ENCODE measurements around the gene CHCHD6. TPM values are rescaled to one million over a fixed set of nuclear protein-coding genes. Genes with fewer than 3 reads are reported as not detected.

Gene CHCHD6
- total and polyA plus RNA-seq, 4 donors, result 2.0 to 5.1 (median 3.9) TPM

- Histone ChIP-seq H3K4me3 (ENCODE audit: low read depth in 1 of 3, low read length in 3 of 3) (no peak overlapping the region), H3K9ac (ENCODE audit: low read depth in 1 of 2, low read length in 2 of 2) (no peak overlapping the region), H3K27ac (ENCODE audit: low read depth in 1 of 2, low read length in 2 of 2) (no peak overlapping the region), H3K9me3 (ENCODE audit: control insufficient read depth in 4 of 4, low read length in 3 of 4) (peaks cover 0 to 13% (median 4%) of the 10 kb centered on the region in 4 donors), H3K4me1 (ENCODE audit: control insufficient read depth in 4 of 4, insufficient read depth in 4 of 4, low read length in 3 of 4) (no peaks in the 10 kb centered on the region), H3K36me3 (ENCODE audit: control insufficient read depth in 4 of 4, insufficient read depth in 3 of 4, low read depth in 1 of 4, low read length in 3 of 4) (no peaks in the 10 kb centered on the region), H3K27me3 (ENCODE audit: control insufficient read depth in 4 of 4, insufficient read depth in 4 of 4, low read length in 3 of 4) (no peaks in the 10 kb centered on the region)
- 84% methylated on average over 5 of the region's 5 CpGs for WGBS
- TF ChIP-seq REST (IDR thresholded peaks at IDR 0.05) (no peak), HNF4A (conservative IDR thresholded peaks at IDR 0.05) (no peak), ZBTB33 (IDR thresholded peaks at IDR 0.05) (no peak), HNF4G (IDR thresholded peaks at IDR 0.05) (no peak), ATF3 (IDR thresholded peaks at IDR 0.05) (no peak), CTCF (IDR thresholded peaks at IDR 0.05; ENCODE audit: low read depth, low read length, missing input control) (no peak)
- no peak for DNase-seq (ENCODE audit: low spot score)
Observed at GRCh38 chr3:126972866-126973265, 268.8 kb downstream of the CHCHD6 start.

GRCh38 chr3:126973814-126974213, 269.8 kb downstream of the CHCHD6 start:
- Histone ChIP-seq H3K9me3 (ENCODE audit: control insufficient read depth in 4 of 4, low read length in 3 of 4) (peaks cover 0 to 13% (median 4%) of the 10 kb centered on the region in 4 donors), H3K4me3 (ENCODE audit: low read depth in 1 of 3, low read length in 3 of 3) (no peak overlapping the region), H3K27me3 (ENCODE audit: control insufficient read depth in 4 of 4, insufficient read depth in 4 of 4, low read length in 3 of 4) (no peaks in the 10 kb centered on the region), H3K9ac (ENCODE audit: low read depth in 1 of 2, low read length in 2 of 2) (no peak overlapping the region), H3K27ac (ENCODE audit: low read depth in 1 of 2, low read length in 2 of 2) (no peak overlapping the region), H3K36me3 (ENCODE audit: control insufficient read depth in 4 of 4, insufficient read depth in 3 of 4, low read depth in 1 of 4, low read length in 3 of 4) (no peaks in the 10 kb centered on the region), H3K4me1 (ENCODE audit: control insufficient read depth in 4 of 4, insufficient read depth in 4 of 4, low read length in 3 of 4) (no peaks in the 10 kb centered on the region)
- no peak for DNase-seq (ENCODE audit: low spot score)
- no peak for TF ChIP-seq RAD21 (IDR thresholded peaks at IDR 0.05)
- no peak for TF ChIP-seq MAX (IDR thresholded peaks at IDR 0.05)
- no peak for TF ChIP-seq RXRA (IDR thresholded peaks at IDR 0.05)
- TF ChIP-seq YY1 (IDR thresholded peaks at IDR 0.05), result no peak
- 89% methylated on average over 1 of the region's 1 CpG for WGBS

Data from liver (tissue), 9 donors.